B cell (primary cell): ENCODE measurements around the gene ANKRD35. TPM values are rescaled to one million over a fixed set of nuclear protein-coding genes. Genes with fewer than 3 reads are reported as not detected.

Experiments used
- ATAC-seq: fragments of 200-7000 bp; cut with Tn5 transposase; one replicate; pipeline ENCODE4 v1.10.0; 2021; ENCODE audit warnings: low read depth, mild to moderate bottlenecking, moderate number of reproducible peaks, moderate library complexity
- CTCF ChIA-PET: fragments of 350-600 bp; sonication (Branson Sonifier 250); formaldehyde crosslinking; loops from one replicate; lab custom pipeline; 2021; ENCODE audit warnings: antibody characterized with exemption, inconsistent platforms; lab: Charles Lee
- POLR2A ChIA-PET: fragments of 350-600 bp; sonication (Branson Sonifier 250); formaldehyde crosslinking; loops from one replicate; lab custom pipeline; 2021; ENCODE audit warnings: antibody characterized with exemption; lab: Charles Lee
- DNase-seq: peaks from one replicate; pipeline ENCODE4 v3.0.0; 2013
- H2AFZ ChIP-seq: 2 replicates; pipeline ENCODE4 v1.6.1; 2012; ENCODE audit warnings: mild to moderate bottlenecking, low read depth, low read length; ENCODE audit not compliant: insufficient read depth, poor library complexity, severe bottlenecking
- H3K27ac ChIP-seq, 2 donors: 1 replicate in 1 of 2; 2 replicates in 1 of 2; pipeline ENCODE4 v1.5.1; 2012 to 2013; ENCODE audit warnings: low read length in 2 of 2, mild to moderate bottlenecking in 2 of 2, moderate library complexity in 1 of 2
- H3K27me3 ChIP-seq, 4 experiments: fragments of 200-600 bp in 1 of 4; sonication (generic) in 1 of 4; replicated peaks in 1 of 4; 1 replicate in 2 of 4; 2 replicates in 2 of 4; pipeline versions ENCODE4 v1.6.1 to v1.7.0; 2013 to 2016; ENCODE audit warnings: low read length in 3 of 4, mild to moderate bottlenecking in 2 of 4, mixed read lengths in 1 of 4, moderate library complexity in 1 of 4; ENCODE audit not compliant: insufficient read depth in 4 of 4, control insufficient read depth in 3 of 4; ENCODE audit errors: control extremely low read depth in 1 of 4
- H3K36me3 ChIP-seq, 2 experiments: replicated peaks in 1 of 2; 1 replicate in 1 of 2; 2 replicates in 1 of 2; pipeline versions ENCODE4 v1.6.1 to v1.7.1; 2013; ENCODE audit warnings: low read length in 1 of 2; ENCODE audit not compliant: insufficient read depth in 2 of 2, control insufficient read depth in 1 of 2; ENCODE audit errors: control extremely low read depth in 1 of 2, extremely low read depth in 1 of 2
- H3K4me1 ChIP-seq, 2 donors: fragments of 200-600 bp in 1 of 2; sonication (generic) in 1 of 2; 1 replicate in 1 of 2; 2 replicates in 1 of 2; pipeline versions ENCODE4 v1.5.1 to v1.6.1; 2013 to 2017; ENCODE audit warnings: low read length in 2 of 2; ENCODE audit not compliant: control insufficient read depth in 2 of 2, insufficient read depth in 2 of 2
- H3K4me2 ChIP-seq: replicated peaks from 2 replicates; pipeline ENCODE3; 2012; ENCODE audit warnings: mild to moderate bottlenecking, low read depth, low read length; ENCODE audit not compliant: poor library complexity, severe bottlenecking
- H3K4me3 ChIP-seq, 5 experiments: fragments of 200-600 bp in 1 of 5; sonication (generic) in 1 of 5; 1 replicate in 3 of 5; 2 replicates in 2 of 5; pipeline versions ENCODE4 v1.5.1 to v1.7.0; 2011 to 2016; ENCODE audit warnings: low read length in 4 of 5, mild to moderate bottlenecking in 4 of 5, low read depth in 2 of 5, control low read depth in 1 of 5, moderate library complexity in 1 of 5; ENCODE audit not compliant: insufficient read depth in 1 of 5; ENCODE audit errors: control extremely low read depth in 1 of 5, extremely low read depth in 1 of 5
- H3K79me2 ChIP-seq: fragments of 200-600 bp; sonication (generic); one replicate; pipeline ENCODE4 v1.6.0; 2016; ENCODE audit warnings: low read length; ENCODE audit not compliant: control insufficient read depth, insufficient read depth
- H3K9ac ChIP-seq: fragments of 200-600 bp; sonication (generic); 2 replicates; pipeline ENCODE4 v1.6.1; 2017; ENCODE audit warnings: mild to moderate bottlenecking, low read length, moderate library complexity
- H3K9me3 ChIP-seq, 3 donors: one replicate each; pipeline versions ENCODE4 v1.6.1 to v1.7.1; 2013; ENCODE audit warnings: low read length in 2 of 3; ENCODE audit not compliant: control insufficient read depth in 2 of 3, insufficient read depth in 1 of 3; ENCODE audit errors: control extremely low read depth in 1 of 3
- H4K20me1 ChIP-seq: 2 replicates; pipeline ENCODE4 v1.6.0; 2012; ENCODE audit warnings: mild to moderate bottlenecking, low read length; ENCODE audit not compliant: insufficient read depth, control insufficient read depth, poor library complexity, severe bottlenecking
- H3K27ac Mint-ChIP-seq: one replicate; pipeline ENCODE4 v1.8.0; 2021; ENCODE audit warnings: mixed read lengths
- H3K27me3 Mint-ChIP-seq: one replicate; pipeline ENCODE4 v1.8.0; 2021; ENCODE audit warnings: mixed read lengths
- H3K4me1 Mint-ChIP-seq: one replicate; pipeline ENCODE4 v1.8.0; 2021; ENCODE audit warnings: mixed read lengths
- H3K4me3 Mint-ChIP-seq: one replicate; pipeline ENCODE4 v1.8.0; 2021; ENCODE audit warnings: mixed read lengths
- H3K9me3 Mint-ChIP-seq: one replicate; pipeline ENCODE4 v1.8.0; 2022; ENCODE audit warnings: mixed read lengths; ENCODE audit not compliant: insufficient read depth
- EZH2 ChIP-seq: IDR thresholded peaks from 2 replicates; pipeline ENCODE4 v1.6.1; 2012; ENCODE audit warnings: borderline replicate concordance, low read depth, mild to moderate bottlenecking, moderate library complexity, low read length; ENCODE audit not compliant: insufficient read depth, poor library complexity, severe bottlenecking
- WGBS: methylation state at CpG from one replicate; pipeline ENCODE4 v1.1.5; 2013; ENCODE audit warnings: missing lambda C conversion rate; ENCODE audit not compliant: insufficient coverage; 5-methylcytosine and 5-hydroxymethylcytosine counted together
- intact Hi-C: fragments of 100-400 bp; cut with micrococcal nuclease; formaldehyde crosslinking; loops from one replicate; pipeline ENCODE4 v1.10.0; 2022
- polyA plus RNA-seq: library from polyadenylated mRNA; depleted of rRNA; stranded (reverse); fragments of >200 nt; gene quantifications from 2 replicates; pipeline ENCODE4 v1.2.3, GENCODE V29; 2012
- total RNA-seq, 2 donors: library from RNA; stranded (reverse); fragments of 120-200 nt in 1 of 2; gene quantifications; 1 replicate in 1 of 2; 2 replicates in 1 of 2; pipeline versions ENCODE4 v1.2.3 to v1.2.4, GENCODE V29; 2013 to 2022
- TF ChIP-seq, protein P1 (sequence below): fragments of 200-600 bp; IDR thresholded peaks from one replicate; pipeline ENCODE4 v1.8.0; 2022; ENCODE audit warnings: antibody characterized with exemption, mild to moderate bottlenecking

Gene ANKRD35
- total and polyA plus RNA-seq, 2 donors (not counting 1 experiment from before 2014, with no cell fraction given), result 0.04 TPM; not detected in 1

DNA sequence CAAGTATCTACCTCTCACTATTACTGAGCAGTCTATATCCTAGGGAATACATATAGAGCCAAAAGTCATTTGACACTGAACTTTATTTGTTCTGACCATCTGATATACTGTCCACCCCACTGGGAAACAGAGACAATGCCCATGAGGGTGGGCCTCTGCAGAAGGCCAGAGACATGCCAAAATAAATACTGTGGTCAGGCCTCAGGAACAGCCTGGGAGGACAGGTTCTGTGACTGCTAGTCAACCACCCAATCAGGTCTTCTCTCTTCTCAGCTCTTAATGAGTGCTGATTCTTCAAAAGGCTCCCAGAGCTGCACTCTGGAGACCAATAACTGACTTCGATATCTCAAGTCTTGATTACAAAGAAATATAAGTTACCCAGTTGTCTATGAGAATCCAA, 5.5 kb upstream of the ANKRD35 start:
- H3K4me2 ChIP-seq, result no peak overlapping the region
- CTCF ChIA-PET, result interaction anchor here (1.1 to 3.9 kb wide), 15 partner anchors 7 to 131 kb away, joined by 3 to 41 read pairs (median 10); partner anchors contain the start of genes HJV, ITGA10, NUDT17 and PIAS3
- no peaks in the 10 kb centered on the region for H3K9me3 ChIP-seq
- H3K27ac ChIP-seq, result no peak overlapping the region
- DNase-seq, result no peak
- no peak for ATAC-seq
- peaks cover 3% of the 10 kb centered on the region in 2 donors for H3K4me1 ChIP-seq
- Mint-ChIP-seq H3K4me1 (peaks cover 4% of the 10 kb centered on the region), H3K9me3 (no peaks in the 10 kb centered on the region), H3K4me3 (no peak overlapping the region), H3K27me3 (no peaks in the 10 kb centered on the region), H3K27ac (no peak overlapping the region)
- no peaks in the 10 kb centered on the region for H3K36me3 ChIP-seq
- no peak overlapping the region for H2AFZ ChIP-seq
- no peaks in the 10 kb centered on the region for H3K79me2 ChIP-seq
- H3K27me3 ChIP-seq, result no peaks in the 10 kb centered on the region
- intact Hi-C loops, result loop anchor here (1.0 kb wide), 2 partner anchors 86 to 122 kb away; no protein-coding TSS in a partner anchor
- H4K20me1 ChIP-seq, result no peaks in the 10 kb centered on the region
- no peak for TF ChIP-seq EZH2
- TF ChIP-seq, protein P1, sequence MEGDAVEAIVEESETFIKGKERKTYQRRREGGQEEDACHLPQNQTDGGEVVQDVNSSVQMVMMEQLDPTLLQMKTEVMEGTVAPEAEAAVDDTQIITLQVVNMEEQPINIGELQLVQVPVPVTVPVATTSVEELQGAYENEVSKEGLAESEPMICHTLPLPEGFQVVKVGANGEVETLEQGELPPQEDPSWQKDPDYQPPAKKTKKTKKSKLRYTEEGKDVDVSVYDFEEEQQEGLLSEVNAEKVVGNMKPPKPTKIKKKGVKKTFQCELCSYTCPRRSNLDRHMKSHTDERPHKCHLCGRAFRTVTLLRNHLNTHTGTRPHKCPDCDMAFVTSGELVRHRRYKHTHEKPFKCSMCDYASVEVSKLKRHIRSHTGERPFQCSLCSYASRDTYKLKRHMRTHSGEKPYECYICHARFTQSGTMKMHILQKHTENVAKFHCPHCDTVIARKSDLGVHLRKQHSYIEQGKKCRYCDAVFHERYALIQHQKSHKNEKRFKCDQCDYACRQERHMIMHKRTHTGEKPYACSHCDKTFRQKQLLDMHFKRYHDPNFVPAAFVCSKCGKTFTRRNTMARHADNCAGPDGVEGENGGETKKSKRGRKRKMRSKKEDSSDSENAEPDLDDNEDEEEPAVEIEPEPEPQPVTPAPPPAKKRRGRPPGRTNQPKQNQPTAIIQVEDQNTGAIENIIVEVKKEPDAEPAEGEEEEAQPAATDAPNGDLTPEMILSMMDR, result no peak
- H3K9ac ChIP-seq, result no peak overlapping the region
- no peak overlapping the region for H3K4me3 ChIP-seq
- POLR2A ChIA-PET, result no interaction called here
- WGBS, result no CpG with 5 or more reads among the region's 1 CpG

DNA sequence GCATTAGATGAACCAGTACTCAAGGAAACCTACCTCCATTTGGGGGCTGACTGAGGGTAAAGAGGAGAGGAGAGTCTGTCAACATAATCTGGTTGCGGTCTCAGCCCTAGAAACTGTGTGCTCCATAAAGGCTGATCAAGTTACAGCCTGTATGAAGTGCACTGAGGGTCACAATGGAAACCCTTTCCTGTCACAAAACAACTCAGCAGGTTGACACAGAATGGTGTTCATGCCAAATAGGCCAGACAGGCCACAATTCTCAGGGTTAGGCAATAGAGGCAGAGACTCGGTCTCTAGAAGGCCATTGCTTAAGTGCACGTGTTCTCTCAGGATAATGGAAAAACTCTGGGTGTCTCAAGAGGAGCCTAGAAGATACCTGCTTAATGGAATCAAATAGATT, 4.1 kb upstream of the ANKRD35 start:
- Histone ChIP-seq H3K27ac (no peak overlapping the region), H3K79me2 (no peaks in the 10 kb centered on the region), H3K4me2 (no peak overlapping the region), H2AFZ (no peak overlapping the region), H3K9ac (no peak overlapping the region), H3K9me3 (no peaks in the 10 kb centered on the region), H3K36me3 (no peaks in the 10 kb centered on the region), H3K27me3 (peaks cover 0 to 6% (median 4%) of the 10 kb centered on the region in 4 experiments), H4K20me1 (no peaks in the 10 kb centered on the region), H3K4me1 (peaks cover 11 to 12% of the 10 kb centered on the region in 2 donors), H3K4me3 (no peak overlapping the region)
- no peak for DNase-seq
- ATAC-seq, result no peak
- H3K9me3 Mint-ChIP-seq, result no peaks in the 10 kb centered on the region
- no peak overlapping the region for H3K27ac Mint-ChIP-seq
- CTCF ChIA-PET, result interaction anchor here (0.6 to 3.9 kb wide), 4 partner anchors 20 to 123 kb away, joined by 3 to 28 read pairs (median 10); partner anchors contain the start of gene ITGA10
- 96% methylated on average over 3 of the region's 3 CpGs for WGBS
- peaks cover 16% of the 10 kb centered on the region for H3K4me1 Mint-ChIP-seq
- peaks cover 6% of the 10 kb centered on the region for H3K27me3 Mint-ChIP-seq
- POLR2A ChIA-PET, result interaction anchor here (0.6 kb wide), 1 partner anchor 30 kb away, joined by 3 read pairs; no protein-coding TSS in a partner anchor
- no peak overlapping the region for H3K4me3 Mint-ChIP-seq
- TF ChIP-seq, protein P1, result no peak
- no peak for TF ChIP-seq EZH2
- intact Hi-C loops, result loop anchor here (5.0 kb wide), 1 partner anchor 42 kb away; the partner anchor contains the start of gene NUDT17
